Nephron (organoid): Measurements from ENCODE around the gene VSIR.

ENCODE experiments used
- H3K27ac Mint-ChIP-seq, 3 experiments: 2 replicates each; pipeline ENCODE4 v1.8.0; 2020; ENCODE audit warnings: mixed read lengths in 3 of 3, mild to moderate bottlenecking in 2 of 3, moderate library complexity in 1 of 3
- H3K27me3 Mint-ChIP-seq: 2 replicates; pipeline ENCODE4 v1.8.0; 2021; ENCODE audit warnings: low read depth, mild to moderate bottlenecking, moderate library complexity, mixed read lengths
- H3K36me3 Mint-ChIP-seq: 2 replicates; pipeline ENCODE4 v1.8.0; 2020; ENCODE audit warnings: low read depth, mixed read lengths
- H3K4me1 Mint-ChIP-seq: 2 replicates; pipeline ENCODE4 v1.8.0; 2020; ENCODE audit warnings: mixed read lengths
- H3K4me3 Mint-ChIP-seq, 3 experiments: 2 replicates each; pipeline ENCODE4 v1.8.0; 2020; ENCODE audit warnings: mild to moderate bottlenecking in 3 of 3, mixed read lengths in 3 of 3, moderate library complexity in 2 of 3
- H3K9me3 Mint-ChIP-seq: 2 replicates; pipeline ENCODE4 v1.8.0; 2020; ENCODE audit warnings: mixed read lengths
- TF ChIP-seq, protein P1 (sequence below), 3 experiments: fragments of 200-600 bp; sonication (generic); IDR thresholded peaks; one replicate each; pipeline ENCODE4 v1.5.0; 2021; ENCODE audit warnings: antibody characterized with exemption in 3 of 3; ENCODE audit not compliant: unreplicated experiment in 3 of 3

Gene VSIR

DNA sequence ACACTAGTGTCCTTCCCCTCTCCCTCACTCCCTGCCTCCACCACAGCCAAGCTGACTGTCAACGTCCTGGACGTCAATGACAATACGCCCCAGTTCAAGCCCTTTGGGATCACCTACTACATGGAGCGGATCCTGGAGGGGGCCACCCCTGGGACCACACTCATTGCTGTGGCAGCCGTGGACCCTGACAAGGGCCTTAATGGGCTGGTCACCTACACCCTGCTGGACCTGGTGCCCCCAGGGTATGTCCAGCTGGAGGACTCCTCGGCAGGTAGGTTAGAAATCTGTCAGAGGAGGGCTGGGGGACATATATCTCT, 24.9 kb upstream of the VSIR start:
- H3K4me1 Mint-ChIP-seq = no peaks in the 10 kb centered on the region
- no peak overlapping the region for H3K4me3 Mint-ChIP-seq
- H3K9me3 Mint-ChIP-seq = no peaks in the 10 kb centered on the region
- H3K27ac Mint-ChIP-seq = no peak overlapping the region
- TF ChIP-seq, protein P1, sequence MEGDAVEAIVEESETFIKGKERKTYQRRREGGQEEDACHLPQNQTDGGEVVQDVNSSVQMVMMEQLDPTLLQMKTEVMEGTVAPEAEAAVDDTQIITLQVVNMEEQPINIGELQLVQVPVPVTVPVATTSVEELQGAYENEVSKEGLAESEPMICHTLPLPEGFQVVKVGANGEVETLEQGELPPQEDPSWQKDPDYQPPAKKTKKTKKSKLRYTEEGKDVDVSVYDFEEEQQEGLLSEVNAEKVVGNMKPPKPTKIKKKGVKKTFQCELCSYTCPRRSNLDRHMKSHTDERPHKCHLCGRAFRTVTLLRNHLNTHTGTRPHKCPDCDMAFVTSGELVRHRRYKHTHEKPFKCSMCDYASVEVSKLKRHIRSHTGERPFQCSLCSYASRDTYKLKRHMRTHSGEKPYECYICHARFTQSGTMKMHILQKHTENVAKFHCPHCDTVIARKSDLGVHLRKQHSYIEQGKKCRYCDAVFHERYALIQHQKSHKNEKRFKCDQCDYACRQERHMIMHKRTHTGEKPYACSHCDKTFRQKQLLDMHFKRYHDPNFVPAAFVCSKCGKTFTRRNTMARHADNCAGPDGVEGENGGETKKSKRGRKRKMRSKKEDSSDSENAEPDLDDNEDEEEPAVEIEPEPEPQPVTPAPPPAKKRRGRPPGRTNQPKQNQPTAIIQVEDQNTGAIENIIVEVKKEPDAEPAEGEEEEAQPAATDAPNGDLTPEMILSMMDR (IDR thresholded peaks at IDR 0.05; ENCODE audit: unreplicated experiment in 3 of 3) = no peak
- peaks cover 17% of the 10 kb centered on the region for H3K27me3 Mint-ChIP-seq
- no peaks in the 10 kb centered on the region for H3K36me3 Mint-ChIP-seq

DNA sequence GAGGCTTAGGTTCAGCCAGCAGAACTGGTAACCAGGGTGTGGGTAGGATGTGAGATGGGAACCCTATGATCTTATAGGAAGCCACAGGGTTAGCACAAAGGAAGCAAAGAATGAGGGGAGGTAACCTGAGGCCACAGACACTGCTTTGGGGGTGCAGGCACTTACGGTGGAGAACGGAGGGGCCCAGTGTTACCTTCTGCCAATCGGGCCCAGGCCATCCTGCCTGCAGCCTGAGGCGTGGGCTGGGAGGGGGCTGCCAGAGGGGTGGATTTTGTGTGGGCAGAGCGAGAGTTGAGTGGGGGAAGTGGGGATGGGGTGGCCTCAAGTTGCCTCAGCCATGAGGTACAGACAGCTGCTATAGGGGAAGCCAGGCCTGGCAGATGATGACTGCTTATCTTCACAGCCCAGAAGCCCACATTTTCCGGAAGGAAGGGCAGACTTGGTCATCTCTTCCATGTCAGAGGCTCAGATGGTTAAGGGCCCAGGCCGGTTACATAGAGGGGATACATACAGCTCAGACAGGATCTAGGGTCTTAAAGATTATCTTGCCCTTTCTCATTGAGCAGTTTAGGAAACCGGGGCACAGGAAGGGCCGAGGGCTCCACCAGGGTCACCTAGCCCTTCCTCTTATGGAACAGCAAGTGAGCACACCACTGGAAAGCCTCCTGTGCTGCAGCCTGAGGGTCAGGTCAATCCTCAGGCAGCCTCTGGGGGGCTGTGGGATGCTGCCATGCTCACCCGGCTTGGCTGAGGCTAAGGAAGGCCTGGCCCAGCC, 24.4 kb upstream of the VSIR start:
- no peaks in the 10 kb centered on the region for H3K9me3 Mint-ChIP-seq
- no peak overlapping the region for H3K4me3 Mint-ChIP-seq
- no peak overlapping the region for H3K27ac Mint-ChIP-seq
- TF ChIP-seq, protein P1 (IDR thresholded peaks at IDR 0.05; ENCODE audit: unreplicated experiment in 3 of 3) = no peak
- no peaks in the 10 kb centered on the region for H3K36me3 Mint-ChIP-seq
- H3K27me3 Mint-ChIP-seq = peaks cover 18% of the 10 kb centered on the region
- no peaks in the 10 kb centered on the region for H3K4me1 Mint-ChIP-seq

DNA sequence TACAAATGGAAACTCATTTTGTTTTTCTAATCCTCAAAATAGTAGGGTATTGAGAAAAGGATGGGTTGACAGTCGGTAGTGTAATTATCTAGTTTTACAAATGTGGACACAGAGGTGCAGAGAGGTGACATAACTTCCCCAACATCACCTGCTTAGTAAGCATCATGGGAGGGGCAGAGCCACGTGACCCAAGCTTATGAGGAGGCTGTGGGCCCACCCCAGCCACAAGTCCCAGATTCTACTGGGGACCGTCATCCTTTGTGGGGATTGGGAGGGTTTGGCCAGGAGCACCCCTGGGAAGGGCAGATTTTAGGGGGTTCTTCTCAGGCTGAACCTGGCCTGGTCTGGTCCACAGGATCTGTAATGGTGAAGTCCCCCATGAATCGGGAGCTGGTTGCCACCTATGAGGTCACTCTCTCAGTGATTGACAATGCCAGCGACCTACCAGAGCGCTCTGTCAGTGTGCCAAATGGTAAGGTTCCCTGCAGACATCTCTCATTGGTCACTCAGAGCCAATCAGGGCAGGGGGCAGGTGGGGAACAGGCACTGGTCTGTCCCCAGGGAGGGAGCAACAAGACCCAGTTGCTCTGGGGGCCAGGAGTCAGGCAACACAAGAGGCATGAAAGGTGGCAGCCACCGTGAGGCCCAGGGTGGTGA, 23.6 kb upstream of the VSIR start:
- no peaks in the 10 kb centered on the region for H3K36me3 Mint-ChIP-seq
- H3K9me3 Mint-ChIP-seq = no peaks in the 10 kb centered on the region
- H3K27ac Mint-ChIP-seq = no peak overlapping the region
- no peaks in the 10 kb centered on the region for H3K4me1 Mint-ChIP-seq
- no peak overlapping the region for H3K4me3 Mint-ChIP-seq
- TF ChIP-seq, protein P1 (IDR thresholded peaks at IDR 0.05; ENCODE audit: unreplicated experiment in 3 of 3) = no peak
- peaks cover 16% of the 10 kb centered on the region for H3K27me3 Mint-ChIP-seq

DNA sequence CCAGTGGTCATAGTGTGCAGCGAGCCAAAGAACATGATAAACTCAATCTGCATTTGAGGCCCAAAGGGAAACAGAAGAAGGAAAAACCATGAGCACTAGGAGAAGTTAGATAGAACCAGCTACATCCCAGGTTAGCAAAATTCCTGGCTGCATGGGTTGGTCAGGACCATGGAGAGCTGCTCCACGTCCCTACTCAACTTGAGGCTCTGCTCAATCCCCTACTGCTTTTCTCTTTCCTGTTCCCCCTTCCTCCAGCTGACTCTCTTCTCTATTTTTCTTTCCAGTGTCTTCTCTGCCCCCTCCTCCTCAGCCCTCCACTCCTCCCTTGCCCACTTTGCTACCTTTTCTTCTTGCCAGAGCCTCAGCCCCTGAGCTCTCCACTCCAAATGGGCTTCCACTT, 21.9 kb upstream of the VSIR start:
- Mint-ChIP-seq H3K4me3 (no peak overlapping the region), H3K4me1 (no peaks in the 10 kb centered on the region), H3K9me3 (no peaks in the 10 kb centered on the region), H3K27ac (no peak overlapping the region), H3K36me3 (no peaks in the 10 kb centered on the region), H3K27me3 (peaks cover 16% of the 10 kb centered on the region)
- TF ChIP-seq, protein P1 (IDR thresholded peaks at IDR 0.05; ENCODE audit: unreplicated experiment in 3 of 3) = no peak

DNA sequence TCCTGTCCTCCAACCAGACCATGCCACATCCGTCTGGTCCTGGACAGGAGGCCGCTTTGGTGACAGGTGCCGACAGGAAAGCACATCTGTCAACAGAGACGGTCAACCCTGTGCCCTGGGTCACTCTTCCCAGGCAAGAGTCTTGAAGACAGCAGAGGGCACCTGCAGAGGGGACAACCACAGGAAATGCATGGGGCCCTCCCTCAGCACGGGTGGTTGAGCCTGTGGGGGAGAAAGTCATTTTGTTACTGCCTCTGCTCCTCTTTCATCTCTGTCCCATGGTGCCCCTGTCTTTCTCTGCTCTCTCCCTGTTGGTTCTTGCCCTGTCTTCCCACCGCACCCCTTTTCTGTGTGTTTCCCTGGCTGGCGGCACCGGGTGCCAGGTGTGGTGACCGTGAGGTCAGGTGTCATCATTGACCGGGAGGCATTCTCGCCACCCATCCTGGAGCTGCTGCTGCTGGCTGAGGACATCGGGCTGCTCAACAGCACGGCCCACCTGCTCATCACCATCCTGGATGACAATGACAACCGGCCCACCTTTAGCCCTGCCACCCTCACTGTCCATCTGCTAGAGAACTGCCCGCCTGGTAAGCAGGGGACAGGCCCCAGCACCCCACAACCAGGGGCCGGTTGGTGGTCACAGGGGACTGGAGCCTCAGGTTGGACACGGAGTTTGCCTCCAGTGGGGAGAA, 17.6 kb upstream of the VSIR start:
- H3K4me1 Mint-ChIP-seq = no peaks in the 10 kb centered on the region
- no peaks in the 10 kb centered on the region for H3K36me3 Mint-ChIP-seq
- TF ChIP-seq, protein P1 (IDR thresholded peaks at IDR 0.05; ENCODE audit: unreplicated experiment in 3 of 3) = no peak
- no peaks in the 10 kb centered on the region for H3K9me3 Mint-ChIP-seq
- no peak overlapping the region for H3K27ac Mint-ChIP-seq
- peaks cover 9% of the 10 kb centered on the region for H3K27me3 Mint-ChIP-seq
- no peak overlapping the region for H3K4me3 Mint-ChIP-seq
